GM18870 (cell line): ENCODE measurements around the gene TEDC1.

Experiments
- ATAC-seq: cut with Tn5 transposase; IDR thresholded peaks from one replicate; pipeline ENCODE4 v1.9.1; 2021; ENCODE audit warnings: moderate library complexity; ENCODE audit not compliant: unreplicated experiment

Gene TEDC1

GRCh38 chr14:105490572-105491365 lies at the start of gene TEDC1:
Gene TEDC1, plus strand, starts transcription at chr14:105491246. Its CDS starts 130 bp downstream, at chr14:105491376.
- ATAC-seq = peak; percentile 90

- ATAC-seq = no peak
Observed at GRCh38 chr14:105442125-105442524, 48.9 kb upstream of the TEDC1 start.

- ATAC-seq = no peak
Observed at GRCh38 chr14:105442834-105443233, 48.2 kb upstream of the TEDC1 start.

- no peak for ATAC-seq
Observed at GRCh38 chr14:105444859-105445258, 46.2 kb upstream of the TEDC1 start.

- no peak for ATAC-seq
Observed at GRCh38 chr14:105445290-105445689, 45.8 kb upstream of the TEDC1 start.

- ATAC-seq = no peak
Observed at GRCh38 chr14:105445901-105446845, 44.9 kb upstream of the TEDC1 start.

GRCh38 chr14:105446971-105447370 lies 44.1 kb upstream of the TEDC1 start:
- ATAC-seq = no peak

GRCh38 chr14:105447651-105448640 lies 43.1 kb upstream of the TEDC1 start:
- ATAC-seq = no peak

- ATAC-seq = no peak
Observed at GRCh38 chr14:105448706-105449111, 42.3 kb upstream of the TEDC1 start.

GRCh38 chr14:105449276-105450122 lies 41.5 kb upstream of the TEDC1 start:
- no peak for ATAC-seq

- no peak for ATAC-seq
Observed at GRCh38 chr14:105450123-105450505, 40.9 kb upstream of the TEDC1 start.

GRCh38 chr14:105450864-105451720 lies 40.0 kb upstream of the TEDC1 start:
- ATAC-seq = no peak

- ATAC-seq = no peak
Observed at GRCh38 chr14:105452963-105453362, 38.1 kb upstream of the TEDC1 start.

- ATAC-seq = no peak
Observed at GRCh38 chr14:105453847-105454246, 37.2 kb upstream of the TEDC1 start.

- ATAC-seq = no peak
Observed at GRCh38 chr14:105455086-105455640, 35.9 kb upstream of the TEDC1 start.

GRCh38 chr14:105455766-105456660 lies 35.0 kb upstream of the TEDC1 start:
- no peak for ATAC-seq
